Measurements from ENCODE around the gene STK25.

Gene STK25

GRCh38 chr2:241493092-241493491 is 15.3 kb downstream of the STK25 start:
- no peak for DNase-seq (ENCODE audit: low spot score)

- DNase-seq (ENCODE audit: low spot score): no peak
Measured at GRCh38 chr2:241492174-241492565, 16.2 kb downstream of the STK25 start.

DNA sequence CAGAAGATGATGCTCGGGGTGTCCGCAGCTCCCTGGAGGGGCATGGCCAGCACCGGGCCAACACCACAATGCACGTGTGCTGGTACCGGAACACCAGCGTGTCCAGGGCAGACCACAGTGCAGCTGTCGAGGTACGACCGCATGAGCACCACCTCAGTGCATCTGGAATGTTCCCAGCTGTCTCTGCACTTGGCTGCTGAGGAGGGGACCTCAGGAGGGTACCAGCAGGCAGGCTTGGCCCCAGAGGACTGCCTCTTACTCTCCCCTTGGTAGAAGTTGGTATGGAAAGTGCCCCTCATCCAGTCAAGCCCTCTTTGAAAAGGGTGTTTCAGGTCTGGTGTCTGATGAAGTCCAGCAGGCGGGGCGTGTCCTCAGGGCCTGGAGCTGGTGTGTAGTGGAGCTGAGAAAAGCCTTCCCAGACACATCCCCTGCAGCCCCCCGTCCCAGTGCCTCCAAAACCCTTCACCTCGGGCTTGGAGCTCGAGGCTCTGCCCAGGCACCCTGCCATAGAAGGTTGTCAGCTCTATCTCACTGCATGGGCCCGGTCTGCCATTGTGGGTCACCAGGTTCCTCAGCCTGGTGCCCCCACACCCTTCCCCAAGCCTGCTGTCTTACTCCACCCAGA is 16.7 kb downstream of the STK25 start:
- no peak for DNase-seq (ENCODE audit: low spot score)

DNA sequence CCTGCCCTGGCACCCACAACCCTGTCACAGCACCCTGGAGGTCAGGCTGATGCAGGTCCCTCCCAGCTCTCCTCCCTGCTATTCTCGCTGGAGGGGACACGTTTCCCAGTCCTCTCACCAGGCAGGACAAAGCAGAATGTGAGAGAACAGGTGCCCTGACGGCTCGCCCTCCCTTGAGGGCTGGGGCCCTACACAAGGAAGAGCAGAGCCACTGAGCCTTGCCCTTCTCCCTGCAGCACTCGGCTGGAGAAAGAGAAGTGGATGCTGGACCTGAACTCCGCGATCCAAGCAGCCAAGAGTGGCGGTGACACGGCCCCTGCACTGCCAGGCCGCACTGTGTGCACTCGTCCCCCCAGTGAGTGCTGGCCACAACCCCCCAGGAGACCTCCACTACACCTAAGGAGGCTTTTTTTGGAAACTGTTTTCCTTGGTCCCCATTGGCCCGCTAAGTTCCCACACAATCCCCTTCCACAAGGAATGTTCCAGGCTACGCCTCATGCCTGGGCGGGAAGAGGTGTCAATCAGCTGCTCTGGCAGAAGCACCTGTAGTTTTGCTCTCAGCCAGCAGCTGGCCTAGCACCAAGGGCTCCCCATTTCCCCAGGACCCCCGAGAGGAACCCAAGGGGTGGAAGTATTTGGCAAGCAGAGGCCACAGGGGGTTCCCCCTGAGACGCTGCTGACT is 17.4 kb downstream of the STK25 start:
- DNase-seq (ENCODE audit: low spot score): no peak

DNA sequence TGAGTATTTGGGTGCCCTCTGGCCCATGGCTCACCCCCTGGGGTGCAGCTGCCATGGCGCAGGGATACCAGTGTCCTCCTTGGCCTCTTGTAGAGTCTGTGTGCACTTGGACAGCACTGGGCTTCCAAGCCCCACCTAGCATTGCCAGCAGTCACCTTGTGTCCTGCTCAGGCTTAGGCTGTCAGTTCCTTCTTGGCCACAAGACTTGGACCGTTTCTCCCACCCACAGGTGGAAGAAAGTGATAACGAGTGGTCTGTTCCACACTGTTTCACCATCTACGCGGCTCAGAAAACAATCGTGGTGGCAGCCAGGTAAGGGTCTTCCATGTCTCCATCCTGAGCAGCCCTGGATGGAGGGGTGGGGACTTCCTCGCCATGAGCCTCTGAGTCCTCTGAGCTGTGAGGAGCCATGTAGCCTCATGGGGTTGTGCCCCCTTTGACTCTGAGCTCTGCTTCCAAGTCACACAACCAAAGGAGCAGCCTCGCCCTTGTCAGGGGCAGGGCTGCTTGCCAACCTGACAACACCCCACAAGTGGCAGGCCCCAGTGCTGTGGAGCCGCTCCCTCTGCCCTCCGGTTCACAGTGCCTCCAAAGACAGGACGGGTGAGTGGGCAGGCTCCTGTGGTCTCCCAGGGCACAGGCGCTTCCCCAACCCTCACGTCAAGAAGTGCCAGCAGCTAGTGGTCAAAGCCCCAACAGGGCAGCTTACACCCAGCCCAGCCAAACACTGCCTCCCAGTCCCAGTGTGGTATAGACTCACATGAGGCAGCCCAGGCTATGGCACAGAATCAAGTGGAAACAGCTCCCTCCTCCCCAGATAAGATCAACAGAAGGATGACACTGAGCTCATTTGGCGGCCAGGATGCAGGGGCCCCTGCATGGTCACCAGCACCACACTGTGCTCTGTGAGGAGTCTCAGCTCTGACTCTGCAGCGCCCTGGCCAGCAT is 18.4 kb downstream of the STK25 start:
- DNase-seq (ENCODE audit: low spot score): no peak

- no peak for DNase-seq (ENCODE audit: low spot score)
Measured at GRCh38 chr2:241489088-241489487, 19.3 kb downstream of the STK25 start.

GRCh38 chr2:241485172-241485911 is 23.0 kb downstream of the STK25 start:
- no peak for DNase-seq (ENCODE audit: low spot score)

- DNase-seq (ENCODE audit: low spot score): no peak
Measured at GRCh38 chr2:241483305-241483704, 25.1 kb downstream of the STK25 start.

DNA sequence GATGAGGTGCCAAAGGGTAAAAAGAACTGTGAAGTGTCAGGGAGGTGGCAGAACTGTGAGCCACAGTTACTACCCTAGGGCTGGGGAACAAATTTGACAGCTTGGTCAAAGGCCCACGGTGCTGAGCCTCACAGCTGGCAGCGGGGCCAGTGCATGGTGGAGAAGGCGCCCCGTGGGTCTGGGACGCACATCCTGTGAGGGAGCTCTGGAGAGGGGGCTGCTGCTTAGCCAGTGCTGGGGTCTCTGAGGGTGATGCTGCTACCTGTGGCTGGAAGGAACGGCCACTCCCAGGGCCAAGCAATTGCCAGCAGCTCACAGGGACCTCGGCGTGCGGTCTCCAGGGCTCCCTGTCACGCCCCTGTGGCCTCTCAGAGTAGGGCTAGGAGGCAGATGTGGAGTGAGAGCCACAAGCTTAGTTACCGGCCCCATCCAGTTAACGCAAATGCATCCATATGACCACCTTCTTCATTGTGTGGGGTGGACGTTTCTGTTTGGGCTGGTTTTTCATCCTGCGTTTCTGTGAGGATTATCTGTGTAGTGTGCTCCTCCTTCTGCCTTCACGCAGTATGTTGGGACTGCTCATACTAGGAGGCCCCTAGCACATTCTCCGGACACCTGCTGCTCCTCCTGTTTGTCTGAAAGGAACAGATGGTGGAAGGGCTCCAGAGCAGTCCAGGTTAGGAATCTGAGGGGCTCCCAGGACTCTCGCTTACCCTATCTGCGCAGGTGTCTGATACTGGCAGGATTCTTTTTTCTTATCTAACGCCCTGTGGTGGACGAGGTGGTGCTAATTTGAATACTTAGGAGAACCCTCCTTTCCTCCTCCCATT is 26.0 kb downstream of the STK25 start:
- no peak for DNase-seq (ENCODE audit: low spot score)

GRCh38 chr2:241481687-241482086 is 26.7 kb downstream of the STK25 start:
- no peak for DNase-seq (ENCODE audit: low spot score)

- no peak for DNase-seq (ENCODE audit: low spot score)
Measured at GRCh38 chr2:241479026-241479898, 29.1 kb downstream of the STK25 start.

- DNase-seq (ENCODE audit: low spot score): no peak
Measured at GRCh38 chr2:241478166-241478565, 30.2 kb downstream of the STK25 start.

DNA sequence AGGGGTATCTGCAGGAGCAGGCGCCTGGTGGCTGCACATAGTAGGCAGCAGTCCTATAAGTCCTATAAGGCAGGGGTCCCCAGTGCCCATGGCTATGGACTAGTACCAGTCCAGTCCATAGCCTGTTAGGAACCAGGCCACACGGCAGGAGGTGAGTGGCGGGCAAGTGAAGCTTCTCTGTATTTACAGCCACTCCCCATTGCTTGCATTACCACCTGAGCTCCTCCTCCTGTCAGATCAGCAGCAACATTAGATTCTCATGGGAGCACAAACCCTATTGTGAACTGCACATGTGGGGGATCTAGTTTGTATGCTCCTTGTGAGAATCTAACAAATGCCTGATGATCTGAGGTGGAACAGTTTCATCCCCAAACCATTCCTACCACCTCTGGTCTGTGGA is 33.1 kb downstream of the STK25 start:
- no peak for DNase-seq (ENCODE audit: low spot score)

- no peak for DNase-seq (ENCODE audit: low spot score)
Measured at GRCh38 chr2:241473399-241473798, 35.0 kb downstream of the STK25 start.

- no peak for DNase-seq (ENCODE audit: low spot score)
Measured at GRCh38 chr2:241469746-241470145, 38.6 kb downstream of the STK25 start.

DNA sequence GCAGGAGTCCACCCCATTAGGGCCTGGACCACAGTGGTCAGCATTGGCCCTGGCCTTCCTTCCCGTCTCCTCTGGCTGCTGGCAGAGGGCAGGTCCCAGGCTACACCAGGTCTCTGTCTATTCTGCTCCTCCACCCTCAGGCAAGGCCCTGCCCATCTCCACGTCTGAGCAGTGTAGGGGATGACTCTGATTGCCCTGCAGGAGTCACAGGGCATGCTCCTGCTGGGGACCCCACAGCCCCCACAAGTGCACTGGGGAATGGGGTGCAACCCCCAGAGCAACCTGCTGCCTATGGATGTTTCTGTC is 40.0 kb downstream of the STK25 start:
- no peak for DNase-seq (ENCODE audit: low spot score)

DNA sequence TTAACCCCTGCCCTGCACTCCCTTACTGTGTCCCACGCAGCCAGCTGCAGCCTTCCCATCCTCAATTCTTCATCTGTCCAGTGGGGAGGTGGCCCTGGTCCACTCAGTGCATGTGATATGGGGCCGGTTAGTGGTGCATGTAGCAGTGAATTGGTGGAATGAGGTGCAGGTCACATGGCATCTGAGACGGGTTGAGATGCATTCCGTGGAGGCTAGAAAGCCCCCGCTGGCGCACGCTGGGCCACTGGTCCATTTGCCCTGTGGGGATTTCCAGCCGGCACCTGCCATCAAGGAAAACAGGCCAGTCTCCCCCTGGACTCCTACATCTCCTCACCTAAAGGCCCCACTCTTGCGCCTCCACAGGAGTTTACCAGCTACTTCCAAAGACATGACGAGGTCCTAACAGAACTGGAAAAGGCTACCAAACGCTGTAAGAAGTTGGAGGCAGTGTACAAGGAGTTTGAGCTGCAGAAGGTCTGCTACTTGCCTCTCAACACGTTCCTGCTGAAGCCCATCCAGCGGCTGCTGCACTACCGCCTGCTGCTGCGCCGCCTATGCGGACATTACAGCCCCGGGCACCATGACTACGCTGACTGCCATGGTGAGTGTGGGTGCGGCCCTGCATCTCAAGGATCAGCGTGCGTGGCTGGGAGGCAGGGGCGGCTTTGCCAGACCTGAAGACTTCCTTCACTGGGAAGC is 40.5 kb downstream of the STK25 start:
- no peak for DNase-seq (ENCODE audit: low spot score)

- DNase-seq (ENCODE audit: low spot score): no peak
Measured at GRCh38 chr2:241466230-241466629, 42.2 kb downstream of the STK25 start.

GRCh38 chr2:241465543-241465942 is 42.8 kb downstream of the STK25 start:
- no peak for DNase-seq (ENCODE audit: low spot score)
